Islet precursor cell (in vitro differentiated cells): Measurements from ENCODE around the gene CDA.
"Not testable (repeated sequence)": the region's sequence is repeated elsewhere in the genome, so short reads cannot be mapped to it uniquely, and the experiment has no call there.

Source experiments
- DNase-seq: peaks from one replicate; pipeline ENCODE4 v3.0.0-alpha.2; 2018

CDA gene

DNA sequence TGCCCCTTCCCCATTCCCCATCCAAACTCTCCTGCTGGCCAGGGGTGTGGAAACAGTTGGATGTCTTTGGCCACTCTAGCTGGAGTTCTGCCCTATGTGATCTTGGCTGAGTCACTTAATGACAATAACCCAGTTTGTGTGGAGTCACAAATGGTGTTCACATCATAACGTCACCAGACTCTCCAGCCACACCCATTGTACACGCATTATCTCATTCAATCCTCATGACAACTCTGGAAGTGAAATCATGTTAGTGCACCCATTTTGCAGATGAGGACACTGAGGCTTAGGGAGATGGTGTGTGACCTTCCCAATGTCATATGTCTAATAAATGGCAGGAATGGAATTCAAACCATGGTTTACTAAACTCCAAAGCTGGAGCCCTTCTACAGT is 1.2 kb upstream of the CDA start:
- no peak for DNase-seq

DNA sequence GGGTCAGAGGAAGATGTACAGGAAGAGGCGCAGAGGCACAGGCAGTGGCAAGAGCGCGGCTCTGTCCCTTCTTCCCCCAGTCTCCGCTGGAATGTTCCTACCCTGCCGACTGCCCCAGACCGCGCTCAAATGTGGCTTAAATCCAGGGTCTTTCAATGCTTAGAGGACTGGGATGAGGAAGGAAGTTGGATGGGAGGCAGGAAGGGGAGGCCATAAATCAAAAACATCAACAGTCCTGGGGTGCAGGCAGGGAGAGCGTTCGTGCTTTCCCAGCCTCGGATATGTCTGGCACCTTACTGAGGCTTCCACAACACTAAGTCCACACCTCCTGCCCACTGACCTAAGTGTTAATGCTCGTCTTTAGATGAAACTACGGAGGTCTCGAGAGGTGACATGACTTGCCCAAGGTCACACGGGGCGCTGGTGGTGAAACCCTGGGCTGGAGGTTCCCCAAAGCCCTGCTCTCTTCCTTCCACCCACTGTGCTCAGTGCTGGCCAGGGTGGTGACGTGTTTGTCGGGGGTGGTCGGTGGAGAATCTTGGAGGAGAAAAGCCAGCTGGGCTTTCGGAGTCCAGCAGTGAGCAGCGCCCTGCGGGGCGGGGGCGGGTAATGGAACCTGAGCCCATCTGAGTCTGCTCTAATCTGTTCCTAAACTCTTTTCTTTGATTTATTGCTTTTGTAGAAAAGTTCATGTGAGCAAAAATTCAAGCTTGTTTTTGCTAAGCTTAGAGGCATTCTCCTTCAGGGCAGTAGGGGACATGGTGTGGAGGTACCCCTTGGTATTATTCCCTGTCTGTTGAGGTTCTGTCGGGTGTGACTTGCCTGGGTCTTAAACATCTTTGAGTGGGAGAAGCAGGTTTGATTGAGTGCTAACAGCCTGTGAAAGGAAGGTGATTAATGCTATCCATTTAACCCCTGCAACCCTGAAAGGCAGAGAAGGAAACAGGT is 708 bp downstream of the CDA start:
- no peak for DNase-seq

DNA sequence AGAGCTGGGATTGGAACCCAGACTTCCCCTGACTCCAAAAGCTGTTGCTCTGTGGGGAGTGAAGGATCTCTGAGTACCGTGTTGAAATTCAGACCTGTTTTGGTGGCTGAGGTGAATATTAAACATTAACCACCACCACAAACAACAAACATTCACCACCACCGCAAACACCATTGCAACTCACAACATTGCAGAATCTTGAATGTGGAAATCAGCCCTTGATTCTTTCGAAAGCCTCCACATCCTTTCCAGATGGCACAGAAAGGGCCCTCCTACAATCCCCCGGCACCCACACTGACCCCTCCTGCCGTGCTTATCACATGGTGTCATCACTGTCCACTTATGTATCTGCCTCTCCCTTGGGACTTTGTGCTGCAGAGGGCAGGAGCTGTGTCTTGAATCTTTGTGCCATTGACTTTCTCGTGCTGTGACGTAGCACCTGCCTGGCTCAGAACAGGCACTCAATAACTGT is 1.4 kb downstream of the CDA start:
- DNase-seq: no peak

GRCh38 chr1:20593756-20594155 is 4.9 kb downstream of the CDA start:
- DNase-seq: no peak

DNA sequence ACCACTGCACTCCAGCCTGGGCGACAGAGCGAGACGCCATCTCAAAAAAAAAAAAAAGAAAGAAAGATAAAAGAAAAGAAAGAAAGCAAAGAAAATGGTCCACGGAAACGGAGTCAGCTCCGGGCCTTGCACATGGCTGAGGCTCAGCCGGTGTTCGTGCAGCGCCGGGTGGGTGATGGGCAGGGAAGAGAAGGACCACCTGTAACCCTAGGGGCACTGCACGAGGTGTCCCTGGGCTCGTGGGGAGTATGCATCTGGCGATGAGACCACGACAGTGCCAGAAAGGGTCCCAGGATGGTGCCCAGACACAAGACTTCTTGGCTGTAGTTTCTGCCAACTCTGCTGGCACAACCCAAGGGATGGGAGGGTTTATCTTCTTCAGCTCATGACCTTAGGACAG is 5.8 kb downstream of the CDA start:
- no peak for DNase-seq

DNA sequence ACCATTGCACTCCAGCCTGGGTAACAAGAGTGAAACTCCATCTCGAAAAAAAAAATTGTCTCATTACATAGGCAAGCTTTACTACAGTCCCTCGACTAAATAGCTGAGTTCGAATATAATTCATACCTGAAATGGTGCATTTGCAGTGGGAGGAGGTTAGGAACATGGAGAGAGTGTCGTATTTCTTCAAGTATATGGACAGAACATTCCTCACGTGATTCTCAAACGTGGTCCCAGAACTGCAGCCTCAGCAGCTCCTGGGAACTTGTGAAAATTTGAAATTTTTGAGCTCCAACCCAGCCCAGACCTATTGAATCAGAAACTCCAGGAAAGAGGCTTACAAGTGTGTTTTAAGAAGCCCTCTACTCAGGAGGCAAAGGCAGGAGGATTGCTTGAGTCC is 7.2 kb downstream of the CDA start:
- no peak for DNase-seq

DNA sequence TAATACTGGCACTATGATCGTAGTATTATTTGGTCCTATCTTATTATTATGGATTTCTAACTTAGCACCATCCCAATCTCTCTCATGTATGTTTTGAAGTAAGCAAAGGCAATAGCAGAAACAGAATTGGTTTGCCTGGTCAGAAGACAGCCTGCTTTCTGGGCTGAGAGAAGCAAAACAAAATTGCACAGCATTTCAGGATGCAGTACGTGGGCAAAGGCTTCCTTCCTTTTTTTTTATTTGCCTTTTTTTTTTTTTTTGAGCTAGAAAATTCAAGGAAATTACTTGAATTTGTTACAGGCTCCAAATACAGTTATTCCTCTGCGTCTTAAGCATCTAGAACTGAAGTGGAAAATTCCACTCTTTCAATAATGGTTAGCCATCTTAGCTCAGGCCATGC is 8.8 kb downstream of the CDA start:
- DNase-seq: no peak

DNA sequence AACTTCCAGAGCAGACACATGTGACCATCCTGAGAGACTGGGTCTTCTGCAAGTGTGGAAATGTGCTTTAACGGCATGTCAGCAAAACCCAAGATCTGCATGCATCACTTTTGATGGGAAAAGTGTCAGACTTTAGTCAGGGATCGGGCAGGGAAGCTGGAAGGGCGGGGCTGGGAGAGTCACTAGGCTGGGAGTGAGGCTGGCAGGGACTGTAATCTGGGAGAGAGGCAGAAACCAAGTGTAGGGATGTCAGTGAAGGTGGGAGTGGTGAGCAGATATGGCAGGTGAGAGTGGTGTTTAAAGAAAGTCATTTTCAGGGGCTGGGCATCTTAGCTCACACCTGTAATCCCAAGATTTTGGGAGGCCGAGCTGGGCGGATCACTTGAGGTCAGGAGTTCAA is 11.3 kb downstream of the CDA start:
- no peak for DNase-seq

DNA sequence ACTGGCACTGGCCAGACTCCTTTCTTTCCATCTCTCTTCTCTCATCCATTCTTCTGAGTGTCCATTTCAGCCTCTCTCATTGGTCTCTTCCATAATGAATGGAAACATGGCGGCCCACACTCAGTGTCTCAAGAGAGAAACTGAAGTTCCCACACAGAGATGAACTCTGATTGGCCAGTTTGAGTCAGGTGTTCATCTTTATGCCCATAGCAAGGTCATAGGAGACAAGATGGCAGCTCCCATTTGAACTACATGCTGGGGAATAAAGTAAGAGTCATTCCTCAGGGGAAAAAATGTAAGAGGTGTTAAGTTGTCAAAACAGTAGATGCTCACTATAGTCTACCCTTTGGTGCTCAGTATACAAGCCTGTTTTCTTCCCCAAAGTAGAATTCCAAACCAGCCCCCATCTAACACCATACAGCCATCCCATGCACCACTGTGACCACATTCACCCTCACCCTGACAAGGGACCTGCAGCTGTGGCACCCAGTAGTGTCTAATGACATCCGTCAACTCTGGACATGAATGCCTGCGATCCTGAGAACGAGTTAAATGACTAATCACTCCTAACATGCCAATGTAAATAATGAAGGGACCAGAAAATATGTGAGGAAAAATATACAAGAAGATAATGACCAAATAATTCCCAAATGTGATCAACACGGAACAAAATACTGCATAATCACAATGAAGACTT is 12.4 kb downstream of the CDA start:
- DNase-seq: no peak

GRCh38 chr1:20602851-20603450 is 14.1 kb downstream of the CDA start:
- no peak for DNase-seq

GRCh38 chr1:20603504-20604464 is 14.9 kb downstream of the CDA start:
- peak; percentile 65 for DNase-seq

DNA sequence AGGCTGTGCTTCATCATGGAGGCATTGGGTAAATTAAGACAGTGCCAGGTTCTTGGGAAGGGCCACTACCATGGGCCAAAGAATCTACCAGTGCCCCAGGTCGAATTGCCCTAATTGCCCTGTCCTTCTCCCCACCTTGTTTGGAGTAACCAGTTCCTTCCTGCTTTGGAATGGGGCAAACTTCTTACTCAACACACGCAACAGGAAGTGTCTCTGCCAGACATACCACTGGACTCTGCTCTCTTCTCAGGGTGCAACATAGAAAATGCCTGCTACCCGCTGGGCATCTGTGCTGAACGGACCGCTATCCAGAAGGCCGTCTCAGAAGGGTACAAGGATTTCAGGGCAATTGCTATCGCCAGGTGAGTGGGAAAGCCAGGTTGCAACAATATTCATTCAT is 15.8 kb downstream of the CDA start:
- no peak for DNase-seq

- DNase-seq: not testable (repeated sequence)
Measured at GRCh38 chr1:20606801-20607570, 18.1 kb downstream of the CDA start.

DNA sequence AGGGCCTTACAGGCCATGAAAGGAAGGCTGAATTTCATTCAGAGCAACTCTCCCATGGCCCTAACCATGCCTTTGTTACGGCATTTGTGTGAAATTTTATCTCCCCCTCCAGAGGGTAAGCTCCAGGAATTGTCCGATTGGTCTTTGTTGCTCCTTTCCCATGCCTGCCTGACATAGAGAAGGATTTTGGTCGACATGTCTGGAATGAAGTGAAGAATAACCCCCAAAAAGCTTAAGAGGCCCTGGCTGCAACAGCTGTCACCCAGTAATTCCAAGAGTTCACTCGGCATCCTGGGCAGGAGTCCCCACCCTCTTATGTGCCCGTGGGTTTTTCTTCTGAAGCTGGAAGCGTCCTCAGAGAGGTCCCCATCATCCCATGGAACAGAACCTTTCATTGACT is 20.6 kb downstream of the CDA start:
- no peak for DNase-seq

- DNase-seq: no peak
Measured at GRCh38 chr1:20610970-20611369, 22.1 kb downstream of the CDA start.

GRCh38 chr1:20611652-20612051 is 22.8 kb downstream of the CDA start:
- DNase-seq: no peak

GRCh38 chr1:20612221-20612746 is 23.4 kb downstream of the CDA start:
- DNase-seq: peak; percentile 90

DNA sequence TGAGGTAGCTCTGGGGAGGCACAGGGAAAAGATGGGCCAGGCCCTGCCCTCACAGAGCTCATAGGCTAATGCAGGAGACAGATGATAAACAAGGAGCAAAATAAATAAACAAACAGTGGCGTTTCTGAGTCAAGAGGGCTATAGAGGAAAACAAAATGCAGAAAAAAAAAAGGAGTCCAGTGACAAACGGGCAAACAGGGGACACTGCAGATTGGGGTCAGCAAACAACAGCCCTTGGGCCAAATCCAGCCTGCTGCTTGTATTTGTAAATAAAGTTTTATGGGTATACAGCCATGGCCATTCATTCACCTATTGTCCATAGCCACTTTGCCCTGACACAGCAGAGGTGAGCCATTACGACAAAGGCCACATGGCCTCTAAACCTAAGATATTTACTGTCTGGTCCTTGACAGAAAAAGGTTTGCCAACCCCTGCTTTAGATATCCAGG is 25.3 kb downstream of the CDA start:
- no peak for DNase-seq

GRCh38 chr1:20615946-20616846 is 27.3 kb downstream of the CDA start:
- no peak for DNase-seq

- DNase-seq: no peak
Measured at GRCh38 chr1:20616847-20617487, 28.1 kb downstream of the CDA start.
